Neural cell (in vitro differentiated cells): ENCODE measurements around the gene ASTN1. TPM values are rescaled to one million over a fixed set of nuclear protein-coding genes. Genes with fewer than 3 reads are reported as not detected.

Experiments used
- H2AFZ ChIP-seq: fragments of 200-600, 300-800 bp; sonication (generic), shearing (Covaris generic); 2 replicates; pipeline ENCODE4 v1.6.0; 2014; ENCODE audit warnings: low read depth, mild to moderate bottlenecking, antibody characterized with exemption, low read length, moderate library complexity
- H3F3A ChIP-seq: fragments of 200-600 bp; shearing (Covaris generic); 2 replicates; pipeline ENCODE4 v1.6.1; 2016; ENCODE audit warnings: mild to moderate bottlenecking, moderate library complexity, mixed read lengths, antibody characterized with exemption, low read length; ENCODE audit not compliant: insufficient read depth, poor library complexity, severe bottlenecking
- H3K27ac ChIP-seq: fragments of 200-600, 300-800 bp; sonication (generic), shearing (Covaris generic); 2 replicates; pipeline ENCODE4 v1.5.1; 2014; ENCODE audit warnings: mild to moderate bottlenecking, low read length, moderate library complexity
- H3K27me3 ChIP-seq: fragments of 300-800, 200-600 bp; sonication (generic), shearing (Covaris generic); 2 replicates; pipeline ENCODE4 v1.6.0; 2014; ENCODE audit warnings: mild to moderate bottlenecking, low read depth, low read length, moderate library complexity; ENCODE audit not compliant: insufficient read depth
- H3K36me3 ChIP-seq: fragments of 300-800, 200-600 bp; sonication (generic), shearing (Covaris generic); 2 replicates; pipeline ENCODE4 v1.5.1; 2014; ENCODE audit warnings: mild to moderate bottlenecking, antibody characterized with exemption, low read length, moderate library complexity; ENCODE audit not compliant: insufficient read depth
- H3K4me2 ChIP-seq: fragments of 300-800, 200-600 bp; sonication (generic), shearing (Covaris generic); 2 replicates; pipeline ENCODE4 v1.6.0; 2014; ENCODE audit warnings: mild to moderate bottlenecking, low read length
- H3K4me3 ChIP-seq: fragments of 300-800, 200-600 bp; sonication (generic), shearing (Covaris generic); 2 replicates; pipeline ENCODE4 v1.5.1; 2014; ENCODE audit warnings: mild to moderate bottlenecking, low read length, moderate library complexity
- H3K79me2 ChIP-seq: fragments of 200-600 bp; shearing (Covaris generic); replicated peaks from 2 replicates; pipeline ENCODE4 v1.6.0; 2014; ENCODE audit warnings: mild to moderate bottlenecking, low read length, moderate library complexity; ENCODE audit not compliant: insufficient read depth
- H3K9ac ChIP-seq: fragments of 300-800, 200-600 bp; sonication (generic), shearing (Covaris generic); 2 replicates; pipeline ENCODE4 v1.6.1; 2016; ENCODE audit warnings: mild to moderate bottlenecking, low read length, mixed read lengths
- H3K9me2 ChIP-seq: fragments of 200-600 bp; shearing (Covaris generic); 2 replicates; pipeline ENCODE4 v1.6.1; 2016; ENCODE audit warnings: mild to moderate bottlenecking, low read length, mixed read lengths; ENCODE audit not compliant: insufficient read depth
- H3K9me3 ChIP-seq: fragments of 200-600, 300-800 bp; sonication (generic), shearing (Covaris generic); 2 replicates; pipeline ENCODE4 v1.6.1; 2016; ENCODE audit warnings: mild to moderate bottlenecking, mixed run types, low read length, moderate library complexity, mixed read lengths
- H4K20me1 ChIP-seq: fragments of 200-600 bp; shearing (Covaris generic); 2 replicates; pipeline ENCODE4 v1.6.1; 2016; ENCODE audit warnings: mild to moderate bottlenecking, mixed run types; ENCODE audit not compliant: insufficient read depth
- EP300 ChIP-seq: fragments of 450-650 bp; conservative IDR thresholded peaks from 2 replicates; pipeline ENCODE4 v1.6.1; 2014; ENCODE audit warnings: antibody characterized with exemption, mild to moderate bottlenecking, moderate library complexity; ENCODE audit not compliant: poor library complexity, severe bottlenecking
- EZH2 ChIP-seq: fragments of 200-600, 300-800 bp; shearing (Covaris generic), sonication (generic); IDR thresholded peaks from 2 replicates; pipeline ENCODE4 v1.6.1; 2014; ENCODE audit warnings: antibody characterized with exemption, low read length, borderline replicate concordance, mild to moderate bottlenecking; ENCODE audit not compliant: insufficient read depth, poor library complexity, severe bottlenecking
- MXI1 ChIP-seq: fragments of 450-650 bp; conservative IDR thresholded peaks from 2 replicates; pipeline ENCODE4 v1.6.1; 2014; ENCODE audit warnings: antibody characterized with exemption, mild to moderate bottlenecking; ENCODE audit not compliant: poor library complexity, severe bottlenecking
- POLR2AphosphoS5 ChIP-seq: IDR thresholded peaks from 2 replicates; pipeline ENCODE4 v1.6.1; 2012
- RAD21 ChIP-seq: fragments of 450-650 bp; conservative IDR thresholded peaks from 2 replicates; pipeline ENCODE4 v1.6.1; 2014; ENCODE audit warnings: antibody characterized with exemption, mild to moderate bottlenecking, moderate library complexity
- SMC3 ChIP-seq: fragments of 450-650 bp; conservative IDR thresholded peaks from 2 replicates; pipeline ENCODE4 v1.6.1; 2014; ENCODE audit warnings: antibody characterized with exemption, mild to moderate bottlenecking, moderate library complexity; ENCODE audit not compliant: poor library complexity
- TAF1 ChIP-seq: IDR thresholded peaks from 2 replicates; pipeline ENCODE4 v1.6.1; 2012; ENCODE audit warnings: low read depth
- polyA plus RNA-seq: library from polyadenylated mRNA; depleted of rRNA; stranded (reverse); fragments of >200 nt; gene quantifications from 2 replicates; pipeline ENCODE4 v1.2.3, GENCODE V29; 2014
- TF ChIP-seq, protein P1 (sequence below): IDR thresholded peaks from 2 replicates; pipeline ENCODE4 v1.6.1; 2012; ENCODE audit warnings: borderline replicate concordance
- TF ChIP-seq, protein P2 (sequence below): fragments of 450-650 bp; IDR thresholded peaks from 2 replicates; pipeline ENCODE4 v1.5.1; 2014; ENCODE audit warnings: antibody characterized with exemption, mild to moderate bottlenecking, moderate library complexity; ENCODE audit not compliant: poor library complexity, severe bottlenecking

Gene ASTN1
- polyA plus RNA-seq, 1 donor from 2014 or later: 33.4 TPM

DNA sequence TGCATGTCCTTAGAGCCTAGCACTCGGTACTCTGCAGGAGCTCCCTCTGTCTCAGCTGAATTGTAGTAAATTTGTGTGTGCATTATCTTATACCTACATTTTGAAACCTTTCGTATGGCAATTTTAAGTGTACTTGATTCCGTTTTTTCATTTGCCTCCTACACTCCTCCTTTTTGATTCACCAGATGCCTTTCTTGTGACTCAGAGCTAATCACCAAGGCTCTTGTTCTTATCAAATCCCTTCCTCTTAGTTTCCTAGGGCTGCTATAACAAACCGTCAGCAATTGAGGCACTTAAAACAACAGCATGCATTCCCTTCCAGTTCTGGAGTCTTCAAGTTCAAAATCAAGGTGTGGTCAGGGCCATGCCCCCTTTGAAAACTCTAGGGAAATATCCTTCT lies 261.0 kb downstream of the ASTN1 start:
- Histone ChIP-seq H3K4me3 (no peak overlapping the region), H3K9me3 (no peaks in the 10 kb centered on the region), H3K4me2 (no peak overlapping the region), H3K36me3 (no peaks in the 10 kb centered on the region), H4K20me1 (no peaks in the 10 kb centered on the region), H3K79me2 (no peaks in the 10 kb centered on the region), H3K27me3 (no peaks in the 10 kb centered on the region), H3K9me2 (no peaks in the 10 kb centered on the region), H3K27ac (no peak overlapping the region), H2AFZ (no peak overlapping the region), H3F3A (no peaks in the 10 kb centered on the region), H3K9ac (no peak overlapping the region)
- TF ChIP-seq SMC3 (no peak), EP300 (no peak), EZH2 (no peak), MXI1 (no peak), POLR2AphosphoS5 (no peak), TAF1 (no peak), RAD21 (no peak)
- TF ChIP-seq, protein P1, sequence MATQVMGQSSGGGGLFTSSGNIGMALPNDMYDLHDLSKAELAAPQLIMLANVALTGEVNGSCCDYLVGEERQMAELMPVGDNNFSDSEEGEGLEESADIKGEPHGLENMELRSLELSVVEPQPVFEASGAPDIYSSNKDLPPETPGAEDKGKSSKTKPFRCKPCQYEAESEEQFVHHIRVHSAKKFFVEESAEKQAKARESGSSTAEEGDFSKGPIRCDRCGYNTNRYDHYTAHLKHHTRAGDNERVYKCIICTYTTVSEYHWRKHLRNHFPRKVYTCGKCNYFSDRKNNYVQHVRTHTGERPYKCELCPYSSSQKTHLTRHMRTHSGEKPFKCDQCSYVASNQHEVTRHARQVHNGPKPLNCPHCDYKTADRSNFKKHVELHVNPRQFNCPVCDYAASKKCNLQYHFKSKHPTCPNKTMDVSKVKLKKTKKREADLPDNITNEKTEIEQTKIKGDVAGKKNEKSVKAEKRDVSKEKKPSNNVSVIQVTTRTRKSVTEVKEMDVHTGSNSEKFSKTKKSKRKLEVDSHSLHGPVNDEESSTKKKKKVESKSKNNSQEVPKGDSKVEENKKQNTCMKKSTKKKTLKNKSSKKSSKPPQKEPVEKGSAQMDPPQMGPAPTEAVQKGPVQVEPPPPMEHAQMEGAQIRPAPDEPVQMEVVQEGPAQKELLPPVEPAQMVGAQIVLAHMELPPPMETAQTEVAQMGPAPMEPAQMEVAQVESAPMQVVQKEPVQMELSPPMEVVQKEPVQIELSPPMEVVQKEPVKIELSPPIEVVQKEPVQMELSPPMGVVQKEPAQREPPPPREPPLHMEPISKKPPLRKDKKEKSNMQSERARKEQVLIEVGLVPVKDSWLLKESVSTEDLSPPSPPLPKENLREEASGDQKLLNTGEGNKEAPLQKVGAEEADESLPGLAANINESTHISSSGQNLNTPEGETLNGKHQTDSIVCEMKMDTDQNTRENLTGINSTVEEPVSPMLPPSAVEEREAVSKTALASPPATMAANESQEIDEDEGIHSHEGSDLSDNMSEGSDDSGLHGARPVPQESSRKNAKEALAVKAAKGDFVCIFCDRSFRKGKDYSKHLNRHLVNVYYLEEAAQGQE: no peak
- TF ChIP-seq, protein P2, sequence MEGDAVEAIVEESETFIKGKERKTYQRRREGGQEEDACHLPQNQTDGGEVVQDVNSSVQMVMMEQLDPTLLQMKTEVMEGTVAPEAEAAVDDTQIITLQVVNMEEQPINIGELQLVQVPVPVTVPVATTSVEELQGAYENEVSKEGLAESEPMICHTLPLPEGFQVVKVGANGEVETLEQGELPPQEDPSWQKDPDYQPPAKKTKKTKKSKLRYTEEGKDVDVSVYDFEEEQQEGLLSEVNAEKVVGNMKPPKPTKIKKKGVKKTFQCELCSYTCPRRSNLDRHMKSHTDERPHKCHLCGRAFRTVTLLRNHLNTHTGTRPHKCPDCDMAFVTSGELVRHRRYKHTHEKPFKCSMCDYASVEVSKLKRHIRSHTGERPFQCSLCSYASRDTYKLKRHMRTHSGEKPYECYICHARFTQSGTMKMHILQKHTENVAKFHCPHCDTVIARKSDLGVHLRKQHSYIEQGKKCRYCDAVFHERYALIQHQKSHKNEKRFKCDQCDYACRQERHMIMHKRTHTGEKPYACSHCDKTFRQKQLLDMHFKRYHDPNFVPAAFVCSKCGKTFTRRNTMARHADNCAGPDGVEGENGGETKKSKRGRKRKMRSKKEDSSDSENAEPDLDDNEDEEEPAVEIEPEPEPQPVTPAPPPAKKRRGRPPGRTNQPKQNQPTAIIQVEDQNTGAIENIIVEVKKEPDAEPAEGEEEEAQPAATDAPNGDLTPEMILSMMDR: no peak

DNA sequence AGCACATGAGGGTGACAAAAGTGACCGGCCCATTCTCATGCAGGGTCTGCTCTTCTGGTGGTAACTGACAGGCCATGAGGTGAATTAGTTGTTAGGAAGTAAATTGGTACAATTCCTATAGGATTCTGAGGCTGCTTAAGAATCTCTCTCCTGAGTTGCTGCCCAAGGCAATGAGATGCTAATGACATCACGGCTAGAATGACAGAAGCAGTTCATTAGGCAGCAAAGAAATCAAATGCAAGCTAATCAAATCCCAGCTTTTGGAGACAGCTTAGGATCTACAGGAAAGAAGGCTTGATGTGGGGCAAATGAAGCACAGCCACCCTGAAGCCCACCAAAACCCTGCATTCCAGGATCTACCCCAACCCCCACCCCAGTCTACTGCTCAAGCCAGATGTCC lies 265.2 kb downstream of the ASTN1 start:
- TF ChIP-seq MXI1: no peak
- TF ChIP-seq, protein P2: no peak
- no peak for TF ChIP-seq EZH2
- TF ChIP-seq EP300: no peak
- no peak for TF ChIP-seq POLR2AphosphoS5
- TF ChIP-seq TAF1: no peak
- TF ChIP-seq SMC3: no peak
- TF ChIP-seq RAD21: no peak
- TF ChIP-seq, protein P1: no peak
- no peak overlapping the region for H3K4me2 ChIP-seq
- H3K9ac ChIP-seq: no peak overlapping the region

More for the DNA sequence above, 265.2 kb downstream of the ASTN1 start:
- Histone ChIP-seq H3K9me3 (no peaks in the 10 kb centered on the region), H3K4me3 (no peak overlapping the region), H3F3A (no peaks in the 10 kb centered on the region), H3K27me3 (no peaks in the 10 kb centered on the region), H3K36me3 (no peaks in the 10 kb centered on the region), H3K9me2 (no peaks in the 10 kb centered on the region), H4K20me1 (no peaks in the 10 kb centered on the region), H3K79me2 (no peaks in the 10 kb centered on the region), H2AFZ (no peak overlapping the region), H3K27ac (peak overlapping the region; percentile 44)
